ENCODE data around the gene NCOA7. TPM values are rescaled to one million over a fixed set of nuclear protein-coding genes. Genes with fewer than 3 reads are reported as not detected.

The NCOA7 gene
- total RNA-seq, 1 donor from 2014 or later = 33.4 TPM

- no peak for TF ChIP-seq CTCF (IDR thresholded peaks at IDR 0.05)
- ATAC-seq (ENCODE audit: low read depth) (no peak), DNase-seq (no peak)
- Mint-ChIP-seq H3K4me3 (no peak overlapping the region), H3K27me3 (no peaks in the 10 kb centered on the region), H3K36me3 (ENCODE audit: low read depth) (peaks cover 2% of the 10 kb centered on the region), H3K4me1 (peaks cover 79% of the 10 kb centered on the region), H3K9me3 (no peaks in the 10 kb centered on the region), H3K27ac (no peak overlapping the region)
- ChIA-PET POLR2A (interaction anchor here (1.1 to 1.2 kb wide), 2 partner anchors 8 to 16 kb away, joined by 3 to 4 read pairs; partner anchors contain the start of gene NCOA7), CTCF (no interaction called here)
- intact Hi-C loops (cut with micrococcal nuclease) = loop anchor here (1.0 to 2.0 kb wide), 2 partner anchors 9 to 22 kb away; no protein-coding TSS in a partner anchor
Observed at GRCh38 chr6:125806813-125807212, 16.1 kb downstream of the NCOA7 start.

GRCh38 chr6:125807293-125807692 is 16.5 kb downstream of the NCOA7 start:
- TF ChIP-seq CTCF (IDR thresholded peaks at IDR 0.05) = no peak
- H3K4me1 Mint-ChIP-seq = peaks cover 81% of the 10 kb centered on the region
- no peaks in the 10 kb centered on the region for H3K27me3 Mint-ChIP-seq
- ChIA-PET POLR2A (interaction anchor here (1.1 to 1.2 kb wide), 2 partner anchors 9 to 16 kb away, joined by 3 to 4 read pairs; partner anchors contain the start of gene NCOA7), CTCF (interaction anchor here (1.4 kb wide), 1 partner anchor 16 kb away, joined by 3 read pairs; no protein-coding TSS in a partner anchor)
- H3K27ac Mint-ChIP-seq = no peak overlapping the region
- ATAC-seq (ENCODE audit: low read depth) (peak; percentile 40), DNase-seq (no peak)
- intact Hi-C loops (cut with micrococcal nuclease) = loop anchor here (1.0 to 2.0 kb wide), 2 partner anchors 9 to 22 kb away; no protein-coding TSS in a partner anchor
- H3K4me3 Mint-ChIP-seq = no peak overlapping the region
- peaks cover 2% of the 10 kb centered on the region for H3K36me3 Mint-ChIP-seq (ENCODE audit: low read depth)
- H3K9me3 Mint-ChIP-seq = no peaks in the 10 kb centered on the region

DNA sequence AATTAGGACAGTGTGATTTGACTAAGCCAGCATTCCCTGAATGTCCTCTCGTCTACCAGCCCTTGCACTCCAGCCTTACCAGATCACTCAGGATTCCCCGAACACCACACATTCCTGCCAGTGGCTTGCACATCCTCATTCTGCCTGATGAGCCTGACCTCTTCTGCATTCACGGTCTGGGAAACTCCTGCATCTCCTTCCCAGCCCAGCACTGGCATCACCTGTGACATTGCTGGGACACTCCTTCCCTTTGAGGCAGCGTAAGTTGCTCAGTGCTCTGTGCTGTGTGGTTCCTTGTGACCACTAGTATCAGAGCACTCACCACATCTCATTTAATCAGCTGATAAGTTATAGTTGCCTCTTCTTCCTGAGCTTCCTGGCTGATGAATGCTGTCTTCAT is 17.3 kb downstream of the NCOA7 start:
- no peak for ATAC-seq (ENCODE audit: low read depth)
- POLR2A ChIA-PET = interaction anchor here (1.0 to 1.1 kb wide), 2 partner anchors 9 to 27 kb away, joined by 3 to 4 read pairs; no protein-coding TSS in a partner anchor
- Mint-ChIP-seq H3K4me1 (peaks cover 81% of the 10 kb centered on the region), H3K27ac (no peak overlapping the region), H3K36me3 (ENCODE audit: low read depth) (peaks cover 2% of the 10 kb centered on the region), H3K27me3 (no peaks in the 10 kb centered on the region), H3K9me3 (no peaks in the 10 kb centered on the region), H3K4me3 (no peak overlapping the region)
- no peak for TF ChIP-seq CTCF (IDR thresholded peaks at IDR 0.05)
- intact Hi-C loops (cut with micrococcal nuclease) = no loop called here
- DNase-seq = no peak
- CTCF ChIA-PET = interaction anchor here (1.4 kb wide), 1 partner anchor 16 kb away, joined by 3 read pairs; no protein-coding TSS in a partner anchor

DNA sequence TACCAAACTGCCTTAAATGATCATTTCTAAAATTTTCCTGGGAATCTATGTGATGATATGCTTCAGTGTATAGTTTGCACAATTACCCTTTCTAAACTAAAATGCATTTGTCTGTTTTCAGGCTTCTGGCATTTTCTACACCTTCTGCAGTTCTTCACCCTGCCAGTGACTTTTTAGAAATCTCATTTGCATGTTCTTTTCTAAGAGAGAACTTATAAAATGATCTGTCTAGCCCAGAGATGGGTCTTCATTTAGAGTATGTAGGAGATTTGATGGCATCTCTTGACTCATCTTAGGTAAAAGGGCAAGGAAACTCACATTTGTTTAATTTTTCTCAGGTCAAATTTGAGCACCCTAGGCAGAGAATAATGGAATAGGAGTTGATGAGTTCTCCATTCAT is 17.8 kb downstream of the NCOA7 start:
- no peak for TF ChIP-seq CTCF (IDR thresholded peaks at IDR 0.05)
- ATAC-seq (ENCODE audit: low read depth) = no peak

DNA sequence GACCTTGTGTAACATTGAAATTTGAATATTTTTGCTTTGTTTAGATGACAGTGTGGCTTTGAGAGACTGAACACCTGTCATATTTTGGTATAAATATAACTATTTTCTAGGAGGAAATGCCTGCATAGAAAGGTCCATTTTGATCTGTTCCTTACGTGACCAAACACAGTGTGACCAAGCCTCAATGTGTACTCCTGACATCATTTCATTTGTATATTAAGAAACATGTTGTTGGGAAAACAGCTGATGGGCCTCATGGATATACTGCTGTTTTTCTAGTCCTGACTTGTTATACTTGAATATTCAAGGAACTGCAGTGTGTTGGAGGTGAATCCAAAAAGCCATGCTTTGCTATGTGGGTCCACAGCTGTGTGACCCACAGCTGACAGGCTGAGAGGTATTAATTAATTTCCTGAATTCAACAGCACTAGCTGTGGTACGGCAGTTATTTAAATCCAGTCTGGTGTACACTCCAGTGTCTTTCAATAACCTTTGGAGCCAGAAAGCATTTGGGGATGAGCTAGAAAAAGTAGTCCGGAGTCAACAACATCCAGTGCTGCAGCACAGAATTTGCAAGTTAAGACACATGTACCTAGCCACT is 18.9 kb downstream of the NCOA7 start:
- H3K4me1 Mint-ChIP-seq = peaks cover 75% of the 10 kb centered on the region
- no peak overlapping the region for H3K4me3 Mint-ChIP-seq
- intact Hi-C loops (cut with micrococcal nuclease) = no loop called here
- CTCF ChIA-PET = interaction anchor here (0.8 to 1.4 kb wide), 2 partner anchors 19 to 147 kb away, joined by 3 to 6 read pairs; partner anchors contain the start of genes HINT3 and NCOA7
- peaks cover 2% of the 10 kb centered on the region for H3K36me3 Mint-ChIP-seq (ENCODE audit: low read depth)
- H3K9me3 Mint-ChIP-seq = no peaks in the 10 kb centered on the region
- no peak for TF ChIP-seq CTCF (IDR thresholded peaks at IDR 0.05)
- DNase-seq = no peak
- ATAC-seq (ENCODE audit: low read depth) = no peak
- POLR2A ChIA-PET = interaction anchor here (1.5 kb wide), 1 partner anchor 12 kb away, joined by 4 read pairs; no protein-coding TSS in a partner anchor
- H3K27me3 Mint-ChIP-seq = no peaks in the 10 kb centered on the region
- no peak overlapping the region for H3K27ac Mint-ChIP-seq

More for the DNA sequence above, 17.8 kb downstream of the NCOA7 start:
- no peak overlapping the region for H3K4me3 Mint-ChIP-seq
- no peak overlapping the region for H3K27ac Mint-ChIP-seq
- DNase-seq = no peak
- peaks cover 2% of the 10 kb centered on the region for H3K36me3 Mint-ChIP-seq (ENCODE audit: low read depth)
- no peaks in the 10 kb centered on the region for H3K27me3 Mint-ChIP-seq
- POLR2A ChIA-PET = interaction anchor here (1.0 to 1.1 kb wide), 2 partner anchors 10 to 27 kb away, joined by 3 to 4 read pairs; no protein-coding TSS in a partner anchor
- CTCF ChIA-PET = interaction anchor here (1.4 kb wide), 1 partner anchor 17 kb away, joined by 3 read pairs; no protein-coding TSS in a partner anchor
- H3K9me3 Mint-ChIP-seq = no peaks in the 10 kb centered on the region
- peaks cover 77% of the 10 kb centered on the region for H3K4me1 Mint-ChIP-seq
- intact Hi-C loops (cut with micrococcal nuclease) = no loop called here

All from activated B cell treated with CpG ODN at 0.5 μM for 24 hours (primary cell).